Measurements from ENCODE around the gene RNF167. TPM values are rescaled to one million over a fixed set of nuclear protein-coding genes. Genes with fewer than 3 reads are reported as not detected.

Gene RNF167
- total and polyA plus RNA-seq, 2 experiments from 2014 or later: 59.2 to 66.5 TPM

DNA sequence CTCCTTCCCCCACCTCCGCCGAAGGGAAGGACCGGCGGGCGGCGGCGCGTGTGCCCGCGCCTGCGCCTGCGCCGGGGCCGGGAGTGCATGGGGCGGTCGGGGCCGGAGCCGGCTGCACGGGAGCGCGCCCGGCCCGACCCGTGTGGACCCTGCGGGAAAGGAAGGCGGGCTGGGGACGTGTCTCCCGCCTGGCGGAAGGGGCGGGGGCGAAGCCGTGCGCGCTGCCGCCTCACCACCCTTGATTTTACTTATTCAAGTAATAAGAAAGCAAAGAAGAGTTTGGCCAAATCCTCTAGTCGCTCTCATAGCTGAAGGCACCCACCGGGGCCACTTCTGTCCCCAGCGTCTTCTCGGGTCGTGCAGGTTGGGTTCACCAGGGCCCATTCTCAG, 8.9 kb downstream of the RNF167 start:
- 0% methylated on average over 17 of the region's 40 CpGs for WGBS (ENCODE audit: low lambda C conversion rate, missing lambda C conversion rate)
- Histone ChIP-seq H3K9me2 (replicated peaks; ENCODE audit: insufficient read depth) (no peaks in the 10 kb centered on the region), H3K79me2 (peaks cover 43% of the 10 kb centered on the region), H3K4me1 (ENCODE audit: insufficient read depth) (peaks cover 31% of the 10 kb centered on the region), H3K36me3 (replicated peaks; ENCODE audit: insufficient read depth, low read depth) (no peaks in the 10 kb centered on the region), H3K4me3 (peak overlapping the region; percentile 61), H4K20me1 (ENCODE audit: insufficient read depth, poor library complexity, severe bottlenecking) (peaks cover 21% of the 10 kb centered on the region), H2AFZ (peak overlapping the region; percentile 72), H3K27me3 (no peaks in the 10 kb centered on the region), H3K9me3 (ENCODE audit: low read depth) (no peaks in the 10 kb centered on the region), H3K4me2 (peak overlapping the region; percentile 86), H3K27ac (peak overlapping the region; percentile 100)
- TF ChIP-seq EZH2 (IDR thresholded peaks at IDR 0.05; ENCODE audit: borderline replicate concordance): no peak
- DNase-seq (ENCODE audit: low spot score): peak; percentile 97

DNA sequence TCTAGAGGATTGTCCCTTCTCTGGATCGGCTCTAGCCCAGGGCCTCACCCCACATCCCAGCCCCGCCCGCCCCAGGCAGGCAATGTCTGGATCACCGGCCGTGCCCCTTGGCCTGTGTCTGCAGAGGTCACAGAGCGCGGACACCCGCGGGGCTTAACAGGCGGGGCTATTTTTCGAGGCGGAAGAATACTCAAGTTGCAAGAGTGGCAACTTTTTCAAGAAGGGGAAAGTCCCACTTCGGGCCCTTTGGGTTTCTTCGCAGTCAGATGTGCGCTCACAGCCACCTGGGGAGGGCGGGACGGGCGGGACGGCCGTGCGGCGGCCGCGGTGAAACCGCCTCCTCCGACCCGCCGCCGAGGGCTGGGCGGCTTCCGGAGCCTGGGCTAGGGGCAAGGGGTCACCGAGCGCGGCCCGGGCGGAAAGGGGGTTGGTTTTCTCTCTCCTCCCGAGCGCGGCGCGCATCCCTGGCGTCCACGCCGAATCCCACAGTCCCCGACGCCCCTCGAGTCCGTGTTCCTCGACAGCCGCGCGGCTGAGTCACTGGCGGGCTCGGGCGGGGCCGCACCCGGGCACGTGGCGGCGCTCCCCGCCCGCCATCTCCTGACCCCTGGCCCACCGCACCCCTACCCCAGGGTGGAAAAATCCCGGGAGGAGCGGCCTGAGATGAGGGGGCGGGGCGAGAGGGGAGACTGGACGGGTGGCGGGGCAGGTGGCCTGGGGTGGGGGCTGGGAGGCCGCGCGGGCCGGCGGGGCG, 9.4 kb downstream of the RNF167 start:
- Histone ChIP-seq H4K20me1 (ENCODE audit: insufficient read depth, poor library complexity, severe bottlenecking) (peaks cover 21% of the 10 kb centered on the region), H3K36me3 (replicated peaks; ENCODE audit: insufficient read depth, low read depth) (no peaks in the 10 kb centered on the region), H3K4me3 (peak overlapping the region; percentile 61), H3K4me2 (peak overlapping the region; percentile 86), H3K4me1 (ENCODE audit: insufficient read depth) (peaks cover 31% of the 10 kb centered on the region), H3K79me2 (peaks cover 38% of the 10 kb centered on the region), H2AFZ (peak overlapping the region; percentile 72), H3K27ac (peak overlapping the region; percentile 100), H3K9me2 (replicated peaks; ENCODE audit: insufficient read depth) (no peaks in the 10 kb centered on the region), H3K27me3 (no peaks in the 10 kb centered on the region), H3K9me3 (ENCODE audit: low read depth) (no peaks in the 10 kb centered on the region)
- peak; percentile 92 for DNase-seq (ENCODE audit: low spot score)
- TF ChIP-seq, protein P1, sequence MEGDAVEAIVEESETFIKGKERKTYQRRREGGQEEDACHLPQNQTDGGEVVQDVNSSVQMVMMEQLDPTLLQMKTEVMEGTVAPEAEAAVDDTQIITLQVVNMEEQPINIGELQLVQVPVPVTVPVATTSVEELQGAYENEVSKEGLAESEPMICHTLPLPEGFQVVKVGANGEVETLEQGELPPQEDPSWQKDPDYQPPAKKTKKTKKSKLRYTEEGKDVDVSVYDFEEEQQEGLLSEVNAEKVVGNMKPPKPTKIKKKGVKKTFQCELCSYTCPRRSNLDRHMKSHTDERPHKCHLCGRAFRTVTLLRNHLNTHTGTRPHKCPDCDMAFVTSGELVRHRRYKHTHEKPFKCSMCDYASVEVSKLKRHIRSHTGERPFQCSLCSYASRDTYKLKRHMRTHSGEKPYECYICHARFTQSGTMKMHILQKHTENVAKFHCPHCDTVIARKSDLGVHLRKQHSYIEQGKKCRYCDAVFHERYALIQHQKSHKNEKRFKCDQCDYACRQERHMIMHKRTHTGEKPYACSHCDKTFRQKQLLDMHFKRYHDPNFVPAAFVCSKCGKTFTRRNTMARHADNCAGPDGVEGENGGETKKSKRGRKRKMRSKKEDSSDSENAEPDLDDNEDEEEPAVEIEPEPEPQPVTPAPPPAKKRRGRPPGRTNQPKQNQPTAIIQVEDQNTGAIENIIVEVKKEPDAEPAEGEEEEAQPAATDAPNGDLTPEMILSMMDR (IDR thresholded peaks at IDR 0.05; ENCODE audit: poor library complexity): no peak
- TF ChIP-seq EZH2 (IDR thresholded peaks at IDR 0.05; ENCODE audit: borderline replicate concordance): no peak
- TF ChIP-seq EZH2phosphoT487 (IDR thresholded peaks at IDR 0.05; ENCODE audit: low read depth, severe bottlenecking, unreplicated experiment): no peak
- WGBS (ENCODE audit: low lambda C conversion rate, missing lambda C conversion rate): 2% methylated on average over 20 of the region's 75 CpGs

DNA sequence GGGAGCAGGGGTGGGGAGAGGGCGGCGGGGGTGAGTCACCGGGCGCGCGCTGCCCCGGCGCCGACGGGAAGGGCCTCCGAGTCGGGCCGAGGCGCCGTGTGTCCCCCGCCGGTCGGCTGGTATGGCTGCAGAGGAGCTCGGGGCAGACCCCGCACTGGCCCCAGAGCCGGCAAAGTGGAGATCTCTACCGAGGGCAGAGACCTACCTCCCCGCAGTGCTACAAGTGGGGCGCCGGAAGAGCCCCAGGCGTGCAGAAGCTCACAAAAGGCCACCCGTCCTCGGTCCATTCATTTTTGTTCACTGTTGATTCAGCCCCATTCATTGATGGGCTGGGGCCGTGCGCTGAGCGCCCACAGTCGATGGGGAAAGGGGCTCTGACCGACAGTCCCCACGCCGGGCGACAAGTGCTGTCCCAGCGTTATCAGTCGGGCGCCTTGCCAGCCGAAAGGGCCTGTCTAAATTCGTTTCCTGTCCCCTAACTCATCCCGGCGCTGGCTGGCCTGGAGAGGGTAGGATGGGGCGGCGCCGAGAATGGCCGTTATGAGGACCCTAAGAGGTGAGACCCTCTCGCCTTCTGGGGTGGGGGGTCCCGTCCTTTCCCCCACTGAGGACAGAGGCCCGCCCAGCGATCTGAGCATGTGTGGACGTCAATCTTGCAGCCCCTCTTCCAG, 10.1 kb downstream of the RNF167 start:
- 7% methylated on average over 33 of the region's 52 CpGs for WGBS (ENCODE audit: low lambda C conversion rate, missing lambda C conversion rate)
- H3K27me3 ChIP-seq: no peaks in the 10 kb centered on the region
- peak overlapping the region; percentile 72 for H2AFZ ChIP-seq
- no peaks in the 10 kb centered on the region for H3K36me3 ChIP-seq (replicated peaks; ENCODE audit: insufficient read depth, low read depth)
- no peaks in the 10 kb centered on the region for H3K9me2 ChIP-seq (replicated peaks; ENCODE audit: insufficient read depth)
- peak overlapping the region; percentile 61 for H3K4me3 ChIP-seq
- H3K9me3 ChIP-seq (ENCODE audit: low read depth): no peaks in the 10 kb centered on the region
- H4K20me1 ChIP-seq (ENCODE audit: insufficient read depth, poor library complexity, severe bottlenecking): peaks cover 16% of the 10 kb centered on the region
- TF ChIP-seq, protein P1 (IDR thresholded peaks at IDR 0.05; ENCODE audit: poor library complexity): no peak
- TF ChIP-seq EZH2 (IDR thresholded peaks at IDR 0.05; ENCODE audit: borderline replicate concordance): no peak
- TF ChIP-seq EZH2phosphoT487 (IDR thresholded peaks at IDR 0.05; ENCODE audit: low read depth, severe bottlenecking, unreplicated experiment): no peak
- DNase-seq (ENCODE audit: low spot score): peak; percentile 59
- H3K27ac ChIP-seq: peak overlapping the region; percentile 100
- peak overlapping the region; percentile 86 for H3K4me2 ChIP-seq
- H3K79me2 ChIP-seq: peaks cover 31% of the 10 kb centered on the region
- H3K4me1 ChIP-seq (ENCODE audit: insufficient read depth): peaks cover 28% of the 10 kb centered on the region

DNA sequence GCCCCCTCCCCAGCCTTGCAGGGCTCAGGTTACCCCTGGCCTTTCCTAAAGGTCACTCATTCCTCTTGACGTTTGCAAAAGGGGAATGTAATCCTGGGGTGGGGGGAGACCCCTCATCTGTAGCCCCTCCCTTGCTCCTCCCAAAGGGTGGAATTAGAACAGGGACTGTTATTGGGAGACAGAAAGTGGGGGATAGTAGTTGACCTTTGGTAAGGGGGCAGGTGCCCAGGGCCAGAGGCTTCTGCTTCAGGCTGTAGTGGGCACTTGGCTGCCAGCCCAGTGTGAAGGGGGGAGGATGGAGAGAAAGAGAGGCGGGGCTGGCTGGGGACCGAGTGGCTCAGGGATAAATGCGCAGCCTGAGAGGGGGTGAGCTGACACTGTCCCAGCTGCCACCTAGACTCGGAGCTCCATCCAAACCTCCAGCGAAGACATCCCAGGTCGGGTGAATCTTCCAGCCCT, 10.7 kb downstream of the RNF167 start, which contains the start of gene ENO3:
ENO3 (plus strand) TSS at position 374 of the 459 bp plus-strand sequence. CDS start 711 bp downstream, outside the sequence.
- Histone ChIP-seq H3K36me3 (replicated peaks; ENCODE audit: insufficient read depth, low read depth) (no peaks in the 10 kb centered on the region), H4K20me1 (ENCODE audit: insufficient read depth, poor library complexity, severe bottlenecking) (peaks cover 10% of the 10 kb centered on the region), H3K4me2 (peak within 1 kb of the TSS; percentile 86), H3K27me3 (no peaks in the 10 kb centered on the region), H3K9me3 (ENCODE audit: low read depth) (no peaks in the 10 kb centered on the region), H3K79me2 (peaks cover 25% of the 10 kb centered on the region), H3K4me3 (peak within 1 kb of the TSS; percentile 61), H3K4me1 (ENCODE audit: insufficient read depth) (peaks cover 22% of the 10 kb centered on the region), H2AFZ (peak within 1 kb of the TSS; percentile 72), H3K9me2 (replicated peaks; ENCODE audit: insufficient read depth) (no peaks in the 10 kb centered on the region), H3K27ac (peak within 1 kb of the TSS; percentile 100)
- WGBS (ENCODE audit: low lambda C conversion rate, missing lambda C conversion rate): 43% methylated on average over 6 of the region's 7 CpGs
- TF ChIP-seq EZH2 (IDR thresholded peaks at IDR 0.05; ENCODE audit: borderline replicate concordance) (no peak), EZH2phosphoT487 (IDR thresholded peaks at IDR 0.05; ENCODE audit: low read depth, severe bottlenecking, unreplicated experiment) (no peak)
- TF ChIP-seq, protein P1 (IDR thresholded peaks at IDR 0.05; ENCODE audit: poor library complexity): no peak
- peak; percentile 45 for DNase-seq (ENCODE audit: low spot score)
